ENCODE measurements around the gene ALAS2.

Gene ALAS2

DNA sequence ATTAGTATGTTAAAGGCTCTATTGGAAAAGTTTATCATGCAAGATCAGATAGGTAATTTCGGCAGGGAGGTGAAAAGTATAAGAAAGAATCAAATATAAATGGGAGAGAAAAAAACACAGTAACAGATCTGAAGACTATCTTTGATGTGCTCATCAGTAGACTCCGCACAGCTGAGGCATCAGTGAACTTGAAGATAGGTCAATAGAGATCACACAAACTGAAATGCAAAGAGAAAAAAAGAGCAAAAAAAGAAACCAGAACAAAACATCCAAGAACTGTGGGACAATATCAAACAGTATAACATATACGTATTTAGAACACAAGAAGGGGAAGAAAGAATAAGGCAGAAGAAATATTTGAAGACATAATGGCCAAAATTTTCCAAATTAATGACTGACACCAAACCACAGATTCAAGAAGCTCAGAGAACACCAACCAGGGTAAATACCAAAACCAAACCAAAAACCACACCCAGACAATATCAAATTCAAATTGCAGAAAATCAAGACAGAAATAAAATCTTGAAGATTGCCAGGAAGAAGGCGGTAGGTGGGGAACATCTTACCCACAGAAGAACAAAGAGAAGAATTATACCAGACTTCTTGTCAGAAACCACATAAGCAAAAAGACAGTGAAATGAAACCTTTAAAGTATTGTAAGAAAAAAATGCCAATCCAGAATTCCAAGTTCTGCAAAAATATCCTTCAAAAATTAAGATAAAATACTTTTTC, 65.8 kb downstream of the ALAS2 start:
- TF ChIP-seq, protein P1, sequence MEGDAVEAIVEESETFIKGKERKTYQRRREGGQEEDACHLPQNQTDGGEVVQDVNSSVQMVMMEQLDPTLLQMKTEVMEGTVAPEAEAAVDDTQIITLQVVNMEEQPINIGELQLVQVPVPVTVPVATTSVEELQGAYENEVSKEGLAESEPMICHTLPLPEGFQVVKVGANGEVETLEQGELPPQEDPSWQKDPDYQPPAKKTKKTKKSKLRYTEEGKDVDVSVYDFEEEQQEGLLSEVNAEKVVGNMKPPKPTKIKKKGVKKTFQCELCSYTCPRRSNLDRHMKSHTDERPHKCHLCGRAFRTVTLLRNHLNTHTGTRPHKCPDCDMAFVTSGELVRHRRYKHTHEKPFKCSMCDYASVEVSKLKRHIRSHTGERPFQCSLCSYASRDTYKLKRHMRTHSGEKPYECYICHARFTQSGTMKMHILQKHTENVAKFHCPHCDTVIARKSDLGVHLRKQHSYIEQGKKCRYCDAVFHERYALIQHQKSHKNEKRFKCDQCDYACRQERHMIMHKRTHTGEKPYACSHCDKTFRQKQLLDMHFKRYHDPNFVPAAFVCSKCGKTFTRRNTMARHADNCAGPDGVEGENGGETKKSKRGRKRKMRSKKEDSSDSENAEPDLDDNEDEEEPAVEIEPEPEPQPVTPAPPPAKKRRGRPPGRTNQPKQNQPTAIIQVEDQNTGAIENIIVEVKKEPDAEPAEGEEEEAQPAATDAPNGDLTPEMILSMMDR (IDR thresholded peaks at IDR 0.05), result no peak

DNA sequence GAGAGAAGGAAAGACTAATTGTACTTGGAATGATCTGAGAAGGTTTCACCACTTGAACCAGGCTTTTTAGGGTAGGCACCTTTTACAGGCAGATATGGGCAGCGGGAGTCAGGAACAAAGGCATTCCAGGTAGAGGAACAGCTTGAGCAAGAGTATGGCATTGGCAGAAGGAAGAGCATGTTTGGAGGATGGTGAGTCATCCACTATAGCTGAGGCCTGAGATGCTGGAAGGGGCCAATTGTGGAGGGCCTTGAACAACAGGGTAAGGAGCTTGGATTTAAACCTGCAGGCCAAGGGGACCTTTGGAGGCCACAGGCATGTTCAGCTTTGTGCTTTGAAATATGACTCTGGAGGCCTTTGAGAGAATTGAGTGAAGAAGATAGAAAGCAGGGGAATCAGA, 69.0 kb downstream of the ALAS2 start:
- no peaks in the 10 kb centered on the region for H3K36me3 ChIP-seq
- H3K27ac ChIP-seq, result no peak overlapping the region
- H3K27me3 ChIP-seq, result no peaks in the 10 kb centered on the region
- H3K9me3 ChIP-seq, result no peaks in the 10 kb centered on the region
- H3K4me1 ChIP-seq (ENCODE audit: control insufficient read depth in 1 of 2, insufficient read depth in 1 of 2, low read depth in 1 of 2, low read length in 1 of 2), result no peaks in the 10 kb centered on the region
- no peak overlapping the region for H3K4me3 ChIP-seq (ENCODE audit: low read depth in 1 of 2, low read length in 1 of 2)
- TF ChIP-seq, protein P1 (IDR thresholded peaks at IDR 0.05), result no peak

More for the DNA sequence above, 65.8 kb downstream of the ALAS2 start:
- H3K9me3 ChIP-seq, result no peaks in the 10 kb centered on the region
- no peak overlapping the region for H3K4me3 ChIP-seq (ENCODE audit: low read depth in 1 of 2, low read length in 1 of 2)
- H3K27me3 ChIP-seq, result no peaks in the 10 kb centered on the region
- no peaks in the 10 kb centered on the region for H3K4me1 ChIP-seq (ENCODE audit: control insufficient read depth in 1 of 2, insufficient read depth in 1 of 2, low read depth in 1 of 2, low read length in 1 of 2)
- H3K36me3 ChIP-seq, result no peaks in the 10 kb centered on the region
- H3K27ac ChIP-seq, result no peak overlapping the region

Data from neutrophil (primary cell).